ENCODE results near the gene PTH1R.

PTH1R gene

GRCh38 chr3:46831841-46832240, 45.7 kb upstream of the PTH1R start:
- Histone ChIP-seq H2BK120ac (ENCODE audit: low read depth, low read length) (no peak overlapping the region), H3K14ac (ENCODE audit: low read length in 2 of 2) (no peak overlapping the region), H4K91ac (ENCODE audit: low read length) (no peak overlapping the region), H4K8ac (ENCODE audit: low read length) (no peak overlapping the region), H3K9ac (ENCODE audit: low read length) (no peak overlapping the region), H3K27ac (ENCODE audit: low read length, poor library complexity, severe bottlenecking) (no peak overlapping the region), H3K4me1 (ENCODE audit: control insufficient read depth, insufficient read depth, low read depth, low read length) (no peaks in the 10 kb centered on the region), H3K18ac (ENCODE audit: low read depth in 1 of 2, low read length in 2 of 2) (no peak overlapping the region), H3K4ac (ENCODE audit: low read depth in 1 of 2, low read length in 2 of 2) (no peak overlapping the region), H3K79me1 (replicated peaks; ENCODE audit: low read length, poor library complexity, severe bottlenecking) (no peaks in the 10 kb centered on the region), H2BK15ac (ENCODE audit: low read depth, poor library complexity, severe bottlenecking) (no peak overlapping the region), H3K23ac (ENCODE audit: low read length in 2 of 2) (no peak overlapping the region), H3K4me2 (ENCODE audit: low read length, poor library complexity, severe bottlenecking) (no peak overlapping the region), H2AK5ac (ENCODE audit: low read length, severe bottlenecking) (no peak overlapping the region), H3K4me3 (ENCODE audit: insufficient read depth in 1 of 2, low read depth in 1 of 2, low read length in 2 of 2) (no peak overlapping the region), H3K27me3 (ENCODE audit: control insufficient read depth in 1 of 2, insufficient read depth in 1 of 2, low read length in 2 of 2) (peaks cover 7 to 28% of the 10 kb centered on the region in 2 experiments), H2BK12ac (ENCODE audit: low read length in 2 of 2) (no peak overlapping the region), H2AFZ (ENCODE audit: low read depth, low read length) (no peak overlapping the region), H2BK5ac (ENCODE audit: low read depth, low read length, poor library complexity, severe bottlenecking) (no peak overlapping the region), H3K36me3 (ENCODE audit: control insufficient read depth in 1 of 2, insufficient read depth in 2 of 2, low read depth in 1 of 2, low read length in 2 of 2) (no peaks in the 10 kb centered on the region), H3K9me3 (ENCODE audit: control insufficient read depth, low read length) (peaks cover 3% of the 10 kb centered on the region)
- no peak for DNase-seq
- WGBS = 90% methylated on average over 1 of the region's 1 CpG

- Histone ChIP-seq H2BK120ac (ENCODE audit: low read depth, low read length) (no peak overlapping the region), H2BK12ac (ENCODE audit: low read length in 2 of 2) (no peak overlapping the region), H3K36me3 (ENCODE audit: control insufficient read depth in 1 of 2, insufficient read depth in 2 of 2, low read depth in 1 of 2, low read length in 2 of 2) (no peaks in the 10 kb centered on the region), H4K91ac (ENCODE audit: low read length) (no peak overlapping the region), H3K4me3 (ENCODE audit: insufficient read depth in 1 of 2, low read depth in 1 of 2, low read length in 2 of 2) (no peak overlapping the region), H3K14ac (ENCODE audit: low read length in 2 of 2) (no peak overlapping the region), H3K4me1 (ENCODE audit: control insufficient read depth, insufficient read depth, low read depth, low read length) (no peaks in the 10 kb centered on the region), H3K9me3 (ENCODE audit: control insufficient read depth, low read length) (peaks cover 15% of the 10 kb centered on the region), H2AFZ (ENCODE audit: low read depth, low read length) (no peak overlapping the region), H2AK5ac (ENCODE audit: low read length, severe bottlenecking) (no peak overlapping the region), H3K18ac (ENCODE audit: low read depth in 1 of 2, low read length in 2 of 2) (no peak overlapping the region), H2BK5ac (ENCODE audit: low read depth, low read length, poor library complexity, severe bottlenecking) (no peak overlapping the region), H3K4ac (ENCODE audit: low read depth in 1 of 2, low read length in 2 of 2) (no peak overlapping the region), H2BK15ac (ENCODE audit: low read depth, poor library complexity, severe bottlenecking) (no peak overlapping the region), H4K8ac (ENCODE audit: low read length) (no peak overlapping the region), H3K27ac (ENCODE audit: low read length, poor library complexity, severe bottlenecking) (no peak overlapping the region), H3K23ac (ENCODE audit: low read length in 2 of 2) (no peak overlapping the region), H3K4me2 (ENCODE audit: low read length, poor library complexity, severe bottlenecking) (no peak overlapping the region), H3K79me1 (replicated peaks; ENCODE audit: low read length, poor library complexity, severe bottlenecking) (no peaks in the 10 kb centered on the region), H3K9ac (ENCODE audit: low read length) (no peak overlapping the region), H3K27me3 (ENCODE audit: control insufficient read depth in 1 of 2, insufficient read depth in 1 of 2, low read length in 2 of 2) (peaks cover 7 to 28% of the 10 kb centered on the region in 2 experiments)
- WGBS = 95% methylated on average over 65 of the region's 65 CpGs
- no peak for DNase-seq
These were observed 43.9 kb upstream of the PTH1R start for GRCh38 chr3:46833346-46834300.

GRCh38 chr3:46835054-46835453, 42.5 kb upstream of the PTH1R start:
- no peak overlapping the region for H4K91ac ChIP-seq (ENCODE audit: low read length)
- H3K4me2 ChIP-seq (ENCODE audit: low read length, poor library complexity, severe bottlenecking) = no peak overlapping the region
- no peaks in the 10 kb centered on the region for H3K36me3 ChIP-seq (ENCODE audit: control insufficient read depth in 1 of 2, insufficient read depth in 2 of 2, low read depth in 1 of 2, low read length in 2 of 2)
- H3K18ac ChIP-seq (ENCODE audit: low read depth in 1 of 2, low read length in 2 of 2) = no peak overlapping the region
- H3K79me1 ChIP-seq (replicated peaks; ENCODE audit: low read length, poor library complexity, severe bottlenecking) = no peaks in the 10 kb centered on the region
- no peak overlapping the region for H2BK120ac ChIP-seq (ENCODE audit: low read depth, low read length)
- no peak for DNase-seq
- H3K4me3 ChIP-seq (ENCODE audit: insufficient read depth in 1 of 2, low read depth in 1 of 2, low read length in 2 of 2) = no peak overlapping the region
- no peak overlapping the region for H2BK12ac ChIP-seq (ENCODE audit: low read length in 2 of 2)
- H3K27ac ChIP-seq (ENCODE audit: low read length, poor library complexity, severe bottlenecking) = no peak overlapping the region
- no peaks in the 10 kb centered on the region for H3K4me1 ChIP-seq (ENCODE audit: control insufficient read depth, insufficient read depth, low read depth, low read length)
- no peak overlapping the region for H3K14ac ChIP-seq (ENCODE audit: low read length in 2 of 2)
- H2AFZ ChIP-seq (ENCODE audit: low read depth, low read length) = no peak overlapping the region
- H4K8ac ChIP-seq (ENCODE audit: low read length) = no peak overlapping the region
- no peak overlapping the region for H2AK5ac ChIP-seq (ENCODE audit: low read length, severe bottlenecking)
- 88% methylated on average over 12 of the region's 12 CpGs for WGBS
- peaks cover 24% of the 10 kb centered on the region for H3K9me3 ChIP-seq (ENCODE audit: control insufficient read depth, low read length)
- H3K9ac ChIP-seq (ENCODE audit: low read length) = no peak overlapping the region
- no peak overlapping the region for H3K23ac ChIP-seq (ENCODE audit: low read length in 2 of 2)
- H3K4ac ChIP-seq (ENCODE audit: low read depth in 1 of 2, low read length in 2 of 2) = no peak overlapping the region
- peaks cover 7 to 22% of the 10 kb centered on the region in 2 experiments for H3K27me3 ChIP-seq (ENCODE audit: control insufficient read depth in 1 of 2, insufficient read depth in 1 of 2, low read length in 2 of 2)
- H2BK15ac ChIP-seq (ENCODE audit: low read depth, poor library complexity, severe bottlenecking) = no peak overlapping the region
- H2BK5ac ChIP-seq (ENCODE audit: low read depth, low read length, poor library complexity, severe bottlenecking) = no peak overlapping the region

GRCh38 chr3:46835491-46835890, 42.0 kb upstream of the PTH1R start:
- H3K27ac ChIP-seq (ENCODE audit: low read length, poor library complexity, severe bottlenecking) = no peak overlapping the region
- no peak overlapping the region for H3K4me3 ChIP-seq (ENCODE audit: insufficient read depth in 1 of 2, low read depth in 1 of 2, low read length in 2 of 2)
- H3K14ac ChIP-seq (ENCODE audit: low read length in 2 of 2) = no peak overlapping the region
- H3K23ac ChIP-seq (ENCODE audit: low read length in 2 of 2) = no peak overlapping the region
- H2AK5ac ChIP-seq (ENCODE audit: low read length, severe bottlenecking) = no peak overlapping the region
- peaks cover 7 to 17% of the 10 kb centered on the region in 2 experiments for H3K27me3 ChIP-seq (ENCODE audit: control insufficient read depth in 1 of 2, insufficient read depth in 1 of 2, low read length in 2 of 2)
- no peak overlapping the region for H3K4ac ChIP-seq (ENCODE audit: low read depth in 1 of 2, low read length in 2 of 2)
- H4K8ac ChIP-seq (ENCODE audit: low read length) = no peak overlapping the region
- no peak overlapping the region for H2BK15ac ChIP-seq (ENCODE audit: low read depth, poor library complexity, severe bottlenecking)
- peaks cover 28% of the 10 kb centered on the region for H3K9me3 ChIP-seq (ENCODE audit: control insufficient read depth, low read length)
- no peak overlapping the region for H2AFZ ChIP-seq (ENCODE audit: low read depth, low read length)
- H4K91ac ChIP-seq (ENCODE audit: low read length) = no peak overlapping the region
- H2BK12ac ChIP-seq (ENCODE audit: low read length in 2 of 2) = no peak overlapping the region
- no peak overlapping the region for H3K18ac ChIP-seq (ENCODE audit: low read depth in 1 of 2, low read length in 2 of 2)
- DNase-seq = no peak
- no peak overlapping the region for H2BK5ac ChIP-seq (ENCODE audit: low read depth, low read length, poor library complexity, severe bottlenecking)
- H3K79me1 ChIP-seq (replicated peaks; ENCODE audit: low read length, poor library complexity, severe bottlenecking) = no peaks in the 10 kb centered on the region
- 91% methylated on average over 3 of the region's 4 CpGs for WGBS
- H3K9ac ChIP-seq (ENCODE audit: low read length) = no peak overlapping the region
- H3K4me2 ChIP-seq (ENCODE audit: low read length, poor library complexity, severe bottlenecking) = no peak overlapping the region
- no peaks in the 10 kb centered on the region for H3K4me1 ChIP-seq (ENCODE audit: control insufficient read depth, insufficient read depth, low read depth, low read length)
- no peaks in the 10 kb centered on the region for H3K36me3 ChIP-seq (ENCODE audit: control insufficient read depth in 1 of 2, insufficient read depth in 2 of 2, low read depth in 1 of 2, low read length in 2 of 2)
- H2BK120ac ChIP-seq (ENCODE audit: low read depth, low read length) = no peak overlapping the region

Measured in mesenchymal stem cell (in vitro differentiated cells and primary cell).